Activated CD8-positive, alpha-beta memory T cell treated with anti-CD3 and anti-CD28 coated beads, Interleukin-2, amount 10 ng/mL, durations not matched to agents 7 days and 5 days (primary cell): Measurements from ENCODE around the gene STRIT1. TPM values are rescaled to one million over a fixed set of nuclear protein-coding genes. Genes with fewer than 3 reads are reported as not detected.
"Not testable (repeated sequence)": the region's sequence is repeated elsewhere in the genome, so short reads cannot be mapped to it uniquely, and the experiment has no call there.

ENCODE experiments used
- ATAC-seq: fragments of 150-1000 bp; cut with Tn5 transposase; one replicate; pipeline ENCODE4 v1.10.0; 2021; ENCODE audit warnings: moderate library complexity
- CTCF ChIA-PET: fragments of 350-600 bp; sonication (Branson Sonifier 250); formaldehyde crosslinking; loops from one replicate; lab custom pipeline; 2021; ENCODE audit warnings: antibody characterized with exemption; lab: Charles Lee
- DNase-seq: peaks from one replicate; pipeline ENCODE4 v3.0.0-alpha.2; 2020
- H3K27ac Mint-ChIP-seq: one replicate; pipeline ENCODE4 v1.8.0; 2021; ENCODE audit warnings: mild to moderate bottlenecking, mixed read lengths
- H3K27me3 Mint-ChIP-seq: one replicate; pipeline ENCODE4 v1.8.0; 2021; ENCODE audit warnings: mixed read lengths
- H3K36me3 Mint-ChIP-seq: one replicate; pipeline ENCODE4 v1.8.0; 2021; ENCODE audit warnings: mild to moderate bottlenecking, mixed read lengths
- H3K4me1 Mint-ChIP-seq: one replicate; pipeline ENCODE4 v1.8.0; 2021; ENCODE audit warnings: mixed read lengths
- H3K4me3 Mint-ChIP-seq: one replicate; pipeline ENCODE4 v1.8.0; 2021; ENCODE audit warnings: mild to moderate bottlenecking, moderate library complexity, mixed read lengths
- H3K9me3 Mint-ChIP-seq: one replicate; pipeline ENCODE4 v1.8.0; 2022; ENCODE audit warnings: low read depth, mixed read lengths
- total RNA-seq, 2 experiments: library from RNA; stranded (reverse); gene quantifications; one replicate each; pipeline ENCODE4 v1.2.3, GENCODE V29; 2021

The STRIT1 gene
- total RNA-seq, 2 experiments from 2014 or later, result not detected

DNA sequence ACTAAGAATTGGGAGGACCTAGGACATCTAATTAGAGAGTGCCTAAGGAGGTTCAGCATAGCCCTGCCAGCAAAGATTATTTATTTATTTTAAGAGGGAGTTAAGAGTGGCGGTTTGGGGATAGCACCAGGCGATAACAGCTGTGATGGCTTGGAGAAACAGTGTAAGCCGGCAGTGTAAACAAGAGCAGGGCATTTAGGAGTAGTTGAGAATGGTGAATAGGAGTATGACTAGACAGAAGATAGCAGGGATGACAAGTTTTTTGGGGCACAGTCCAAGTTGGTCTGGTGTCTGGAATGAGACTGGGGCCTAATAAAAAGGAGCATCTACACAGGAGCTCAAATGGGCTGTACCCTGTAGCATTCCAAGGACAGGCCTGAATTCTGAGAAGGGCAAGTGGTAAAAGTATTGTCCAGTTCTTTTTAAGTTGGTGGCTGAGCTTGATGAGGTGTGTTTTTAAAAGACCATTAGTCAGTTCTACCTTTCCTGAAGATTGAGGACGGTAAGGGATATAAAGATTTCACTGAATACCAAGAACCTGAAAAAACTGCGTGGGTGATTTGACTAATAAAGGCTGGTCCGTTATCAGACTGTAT is 18.2 kb downstream of the STRIT1 start:
- DNase-seq, CTCF ChIA-PET, H3K27ac Mint-ChIP-seq, H3K36me3 Mint-ChIP-seq, H3K4me3 Mint-ChIP-seq, ATAC-seq, H3K4me1 Mint-ChIP-seq, H3K27me3 Mint-ChIP-seq, H3K9me3 Mint-ChIP-seq: not testable (repeated sequence)

DNA sequence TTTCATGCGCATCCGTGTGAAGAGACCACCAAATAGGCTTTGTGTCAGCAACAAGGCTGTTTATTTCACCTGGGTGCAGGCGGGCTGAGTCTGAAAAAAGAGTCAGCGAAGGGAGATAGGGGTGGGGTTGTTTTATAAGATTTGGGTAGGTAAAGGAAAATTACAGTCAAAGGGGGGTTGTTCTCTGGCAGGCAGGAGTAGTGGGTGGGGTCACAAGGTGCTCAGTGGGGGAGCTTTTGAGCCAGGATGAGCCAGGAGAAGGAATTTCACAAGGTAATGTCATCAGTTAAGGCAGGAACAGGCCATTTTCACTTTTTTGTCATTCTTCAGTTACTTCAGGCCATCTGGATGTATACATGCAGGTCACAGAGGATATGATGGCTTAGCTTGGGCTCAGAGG is 19.0 kb downstream of the STRIT1 start:
- H3K36me3 Mint-ChIP-seq, H3K9me3 Mint-ChIP-seq, H3K4me3 Mint-ChIP-seq, H3K4me1 Mint-ChIP-seq, H3K27ac Mint-ChIP-seq, DNase-seq, H3K27me3 Mint-ChIP-seq, CTCF ChIA-PET, ATAC-seq: not testable (repeated sequence)

GRCh38 chr3:155271343-155271613 is 22.2 kb downstream of the STRIT1 start:
- Mint-ChIP-seq H3K9me3 (no peaks in the 10 kb centered on the region), H3K36me3 (no peaks in the 10 kb centered on the region), H3K4me1 (no peaks in the 10 kb centered on the region), H3K27me3 (no peaks in the 10 kb centered on the region), H3K4me3 (no peak overlapping the region), H3K27ac (no peak overlapping the region)
- DNase-seq (no peak), ATAC-seq (no peak)
- CTCF ChIA-PET, result no interaction called here

DNA sequence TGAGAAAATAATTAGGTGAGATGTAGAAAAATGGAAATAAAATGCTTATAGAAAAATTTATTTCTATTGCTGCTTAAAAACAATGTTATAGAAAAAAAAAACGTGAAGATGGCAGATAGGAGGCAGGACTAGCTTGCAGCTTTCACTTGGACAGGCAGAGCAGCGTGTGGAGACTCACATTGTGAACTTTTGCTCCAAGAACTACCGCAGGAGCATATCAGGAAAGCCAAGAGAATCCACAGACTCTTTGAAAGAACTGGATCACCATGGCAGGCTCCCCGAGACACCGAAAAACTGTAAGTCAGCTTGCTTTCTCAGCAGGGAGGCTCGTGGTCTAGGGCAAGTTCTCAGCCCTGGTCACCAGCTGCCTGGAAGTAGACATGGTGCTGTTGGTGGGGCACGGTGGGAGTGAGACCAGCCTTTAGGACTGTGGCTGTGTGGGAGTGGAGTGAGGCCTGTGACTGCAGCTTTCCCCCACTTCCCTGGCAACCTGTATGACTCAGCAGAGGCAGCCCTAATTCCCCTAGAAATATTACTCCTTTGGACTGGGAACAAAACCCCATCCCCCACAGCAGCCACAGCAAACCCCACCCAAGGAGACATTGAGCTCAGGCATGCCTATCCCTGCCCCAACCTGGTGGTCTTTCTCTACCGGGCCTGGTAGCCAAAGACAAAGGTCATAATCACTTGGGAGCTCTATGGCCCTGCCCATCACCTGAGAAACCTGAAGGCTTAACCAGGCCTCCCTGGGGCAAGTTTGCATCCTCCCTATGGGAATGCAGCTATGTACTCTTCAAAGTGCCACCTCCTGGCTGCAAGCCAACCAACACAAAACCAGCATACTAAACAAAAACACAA is 22.8 kb downstream of the STRIT1 start:
- Mint-ChIP-seq H3K27ac (no peak overlapping the region), H3K4me3 (no peak overlapping the region), H3K4me1 (no peaks in the 10 kb centered on the region), H3K27me3 (no peaks in the 10 kb centered on the region), H3K9me3 (no peaks in the 10 kb centered on the region), H3K36me3 (no peaks in the 10 kb centered on the region)
- CTCF ChIA-PET, result no interaction called here
- DNase-seq (no peak), ATAC-seq (no peak)

DNA sequence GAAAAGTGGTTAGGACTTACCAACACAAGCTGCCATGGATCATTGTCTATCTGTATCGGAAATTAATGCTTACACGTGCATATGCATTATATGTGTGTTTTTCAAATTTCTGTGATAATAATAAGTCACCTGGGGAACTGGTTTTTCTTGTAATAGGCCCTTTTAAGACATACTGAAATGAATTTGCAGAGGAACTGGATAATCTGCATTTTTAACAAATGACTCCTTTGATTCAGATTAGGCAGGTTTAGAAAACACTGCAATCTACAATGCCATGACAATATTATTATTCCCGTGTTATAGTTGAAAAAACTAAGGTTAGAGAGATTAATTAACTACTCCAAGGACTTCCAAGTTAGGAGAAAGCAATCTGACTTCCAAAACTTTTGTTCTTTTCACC is 23.4 kb downstream of the STRIT1 start:
- H3K4me1 Mint-ChIP-seq, result no peaks in the 10 kb centered on the region
- H3K9me3 Mint-ChIP-seq, result no peaks in the 10 kb centered on the region
- no peak overlapping the region for H3K4me3 Mint-ChIP-seq
- no peaks in the 10 kb centered on the region for H3K36me3 Mint-ChIP-seq
- H3K27me3 Mint-ChIP-seq, result no peaks in the 10 kb centered on the region
- no peak for ATAC-seq
- no peak overlapping the region for H3K27ac Mint-ChIP-seq
- no peak for DNase-seq
- CTCF ChIA-PET, result no interaction called here

DNA sequence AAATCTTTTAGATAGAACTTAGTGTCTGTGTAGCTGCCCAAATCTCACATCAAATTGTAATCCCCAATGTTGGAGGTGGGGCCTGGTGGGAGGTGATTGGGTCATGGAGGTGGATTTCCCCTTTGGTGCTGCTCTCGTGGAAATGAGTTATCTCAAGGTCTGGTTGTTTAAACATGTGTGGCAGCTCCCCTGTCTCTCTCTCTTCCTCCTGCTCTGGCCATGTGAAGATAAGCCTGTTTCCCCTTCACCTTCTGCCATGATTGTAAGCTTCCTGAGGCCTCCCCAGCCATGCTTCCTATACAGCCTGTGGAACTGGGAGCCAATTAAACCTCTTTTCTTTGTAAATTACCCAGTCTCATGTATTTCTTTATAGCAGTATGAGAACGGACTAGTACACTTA is 30.6 kb downstream of the STRIT1 start:
- DNase-seq, H3K27ac Mint-ChIP-seq, ATAC-seq, H3K4me1 Mint-ChIP-seq, CTCF ChIA-PET, H3K36me3 Mint-ChIP-seq, H3K4me3 Mint-ChIP-seq, H3K9me3 Mint-ChIP-seq, H3K27me3 Mint-ChIP-seq: not testable (repeated sequence)

GRCh38 chr3:155262295-155262694 is 31.2 kb downstream of the STRIT1 start:
- ATAC-seq, result no peak

DNA sequence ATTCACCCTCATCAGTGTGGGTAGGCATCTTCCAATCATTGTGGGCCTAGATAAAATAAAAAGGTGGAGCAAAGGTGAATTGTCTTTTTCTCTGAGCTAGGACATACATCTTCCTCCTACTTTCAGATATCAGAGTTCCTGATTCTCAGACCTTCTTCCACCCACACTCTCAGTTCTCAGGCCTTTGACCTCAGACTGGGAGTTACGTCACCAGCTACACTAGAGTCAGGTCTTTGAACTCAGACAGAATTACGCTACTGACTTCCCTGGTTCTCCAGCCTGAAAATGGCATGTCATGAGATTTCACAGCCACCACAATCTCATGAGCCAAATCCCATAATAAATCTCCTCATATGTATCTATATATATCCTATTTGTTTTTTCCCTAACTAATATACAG is 39.0 kb downstream of the STRIT1 start:
- DNase-seq, result no peak
- H3K4me3 Mint-ChIP-seq, result no peak overlapping the region
- no peaks in the 10 kb centered on the region for H3K27me3 Mint-ChIP-seq
- no peaks in the 10 kb centered on the region for H3K4me1 Mint-ChIP-seq
- no peaks in the 10 kb centered on the region for H3K9me3 Mint-ChIP-seq
- no peak for ATAC-seq
- CTCF ChIA-PET, result no interaction called here
- no peaks in the 10 kb centered on the region for H3K36me3 Mint-ChIP-seq
- no peak overlapping the region for H3K27ac Mint-ChIP-seq

More at GRCh38 chr3:155262295-155262694, 31.2 kb downstream of the STRIT1 start:
- no peak for DNase-seq
- H3K4me3 Mint-ChIP-seq, result no peak overlapping the region
- no peaks in the 10 kb centered on the region for H3K4me1 Mint-ChIP-seq
- no peak overlapping the region for H3K27ac Mint-ChIP-seq
- CTCF ChIA-PET, result no interaction called here
- H3K36me3 Mint-ChIP-seq, result no peaks in the 10 kb centered on the region
- H3K9me3 Mint-ChIP-seq, result no peaks in the 10 kb centered on the region
- H3K27me3 Mint-ChIP-seq, result no peaks in the 10 kb centered on the region

DNA sequence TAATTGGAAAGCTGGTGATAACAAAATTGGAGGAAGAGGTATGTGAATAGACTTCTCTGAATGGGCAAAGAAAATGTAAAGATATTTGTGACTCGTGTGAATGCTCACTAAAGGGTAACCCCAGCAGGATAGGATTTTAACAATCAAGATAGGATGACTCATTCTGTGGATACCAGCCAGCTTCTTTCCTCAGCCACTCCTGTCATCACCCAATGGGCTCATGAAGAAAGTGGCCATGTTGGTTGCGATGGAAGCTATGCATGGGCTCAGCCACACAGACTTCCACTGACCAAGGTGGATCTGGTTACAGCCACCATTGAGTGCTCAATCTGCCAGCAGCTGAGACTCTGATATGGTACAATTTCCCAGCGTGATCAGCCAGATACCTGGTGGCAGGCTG is 40.9 kb downstream of the STRIT1 start:
- CTCF ChIA-PET, result no interaction called here
- no peaks in the 10 kb centered on the region for H3K36me3 Mint-ChIP-seq
- H3K4me3 Mint-ChIP-seq, result no peak overlapping the region
- no peak overlapping the region for H3K27ac Mint-ChIP-seq
- no peaks in the 10 kb centered on the region for H3K9me3 Mint-ChIP-seq
- H3K27me3 Mint-ChIP-seq, result no peaks in the 10 kb centered on the region
- DNase-seq (no peak), ATAC-seq (no peak)
- H3K4me1 Mint-ChIP-seq, result no peaks in the 10 kb centered on the region

DNA sequence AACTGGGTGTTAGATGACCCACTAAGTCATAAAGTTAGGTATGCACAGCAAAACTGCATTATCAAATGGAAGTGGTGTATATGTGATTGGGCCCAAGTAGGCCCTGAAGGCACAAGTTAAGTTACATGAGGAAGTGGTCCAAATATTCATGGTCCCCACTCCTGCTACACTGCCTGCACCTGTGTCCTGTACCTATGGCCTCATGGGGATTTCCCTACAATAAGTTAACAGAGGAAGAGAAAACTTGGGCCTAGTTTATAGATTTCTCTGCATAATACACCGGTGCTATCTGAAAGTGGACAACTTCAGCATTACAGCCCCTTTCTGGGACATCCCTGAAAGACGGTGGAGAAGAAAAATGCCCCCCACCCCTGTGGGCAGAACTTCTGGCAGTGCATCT is 41.5 kb downstream of the STRIT1 start:
- DNase-seq, result no peak
- H3K36me3 Mint-ChIP-seq, result no peaks in the 10 kb centered on the region
- H3K27me3 Mint-ChIP-seq, result no peaks in the 10 kb centered on the region
- CTCF ChIA-PET, result no interaction called here
- no peaks in the 10 kb centered on the region for H3K9me3 Mint-ChIP-seq
- H3K4me3 Mint-ChIP-seq, result no peak overlapping the region
- H3K27ac Mint-ChIP-seq, result no peak overlapping the region
- no peaks in the 10 kb centered on the region for H3K4me1 Mint-ChIP-seq
- ATAC-seq, result no peak

DNA sequence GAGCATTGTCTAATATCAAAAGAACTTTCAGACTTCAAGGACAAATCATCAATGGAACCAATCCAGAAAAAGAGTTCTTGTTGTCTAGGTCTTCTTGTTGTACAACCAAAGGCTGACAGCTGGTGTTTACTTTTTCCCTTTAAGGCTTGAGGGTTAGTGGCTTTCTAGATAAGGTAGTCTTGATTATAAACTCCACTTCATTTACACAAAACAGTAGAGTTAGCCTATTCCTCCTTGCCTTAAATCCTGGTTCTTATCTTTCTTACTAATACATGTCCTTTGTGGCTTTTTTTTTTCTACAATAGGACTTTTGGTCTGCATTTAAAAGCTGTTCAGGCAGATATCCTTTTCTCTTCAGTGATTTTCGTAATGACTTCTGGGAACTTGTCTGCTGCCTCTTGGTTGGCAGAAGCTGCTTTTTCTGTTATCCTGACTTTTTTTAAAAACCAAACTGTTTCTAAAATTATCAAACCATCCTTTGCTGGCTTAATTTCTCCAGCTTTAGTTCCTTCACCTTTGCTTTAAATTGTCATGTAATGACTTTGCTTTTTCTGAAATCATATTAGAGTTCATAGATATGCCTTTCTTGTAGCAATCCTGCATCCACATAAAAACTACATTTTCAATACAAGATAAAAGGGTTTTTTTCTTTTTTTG is 44.8 kb downstream of the STRIT1 start:
- Mint-ChIP-seq H3K4me3 (no peak overlapping the region), H3K36me3 (no peaks in the 10 kb centered on the region), H3K9me3 (no peaks in the 10 kb centered on the region), H3K4me1 (no peaks in the 10 kb centered on the region), H3K27me3 (no peaks in the 10 kb centered on the region), H3K27ac (no peak overlapping the region)
- no peak for ATAC-seq
- no peak for DNase-seq
- CTCF ChIA-PET, result no interaction called here

- Mint-ChIP-seq H3K36me3 (no peaks in the 10 kb centered on the region), H3K9me3 (no peaks in the 10 kb centered on the region), H3K27me3 (no peaks in the 10 kb centered on the region), H3K4me3 (no peak overlapping the region), H3K27ac (no peak overlapping the region), H3K4me1 (no peaks in the 10 kb centered on the region)
- CTCF ChIA-PET, result no interaction called here
- no peak for DNase-seq
- no peak for ATAC-seq
These were observed 48.8 kb downstream of the STRIT1 start for GRCh38 chr3:155244699-155245098.

GRCh38 chr3:155244216-155244615 is 49.3 kb downstream of the STRIT1 start:
- Mint-ChIP-seq H3K36me3 (no peaks in the 10 kb centered on the region), H3K27me3 (no peaks in the 10 kb centered on the region), H3K9me3 (no peaks in the 10 kb centered on the region), H3K4me3 (no peak overlapping the region), H3K4me1 (no peaks in the 10 kb centered on the region), H3K27ac (no peak overlapping the region)
- CTCF ChIA-PET, result no interaction called here
- DNase-seq (no peak), ATAC-seq (no peak)

DNA sequence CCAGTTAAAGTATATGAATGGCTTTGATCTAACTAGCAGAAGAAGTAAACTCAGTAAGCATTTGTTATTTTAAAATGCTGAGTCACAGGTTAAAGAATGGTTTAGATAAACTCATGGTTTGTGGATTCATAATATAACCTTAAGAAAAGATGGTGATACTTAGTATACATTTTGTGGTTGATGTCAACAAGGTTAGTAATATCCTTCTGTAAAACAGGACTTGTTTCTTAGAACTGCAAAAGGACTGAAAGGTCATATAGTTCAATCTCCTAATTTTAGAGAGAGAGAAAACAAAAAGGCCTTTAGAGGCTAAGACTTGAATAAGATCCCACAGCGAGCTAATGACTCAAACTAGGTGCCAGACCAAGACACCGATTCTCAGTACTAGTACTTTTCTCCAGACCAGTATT is 50.0 kb downstream of the STRIT1 start:
- CTCF ChIA-PET, result no interaction called here
- DNase-seq (no peak), ATAC-seq (no peak)
- Mint-ChIP-seq H3K4me1 (no peaks in the 10 kb centered on the region), H3K9me3 (peaks cover 1% of the 10 kb centered on the region), H3K27ac (no peak overlapping the region), H3K36me3 (no peaks in the 10 kb centered on the region), H3K27me3 (no peaks in the 10 kb centered on the region), H3K4me3 (no peak overlapping the region)
